Colon (tissue), 2 donors: ENCODE results near the gene PEF1.

Source experiments
- FAIRE-seq: peaks from 2 replicates; lab custom pipeline; 2012; peaks lifted over from hg19 to GRCh38; lab: Jason Lieb, UNC
- donor health status: control.
- donor health status: control.

The PEF1 gene

DNA sequence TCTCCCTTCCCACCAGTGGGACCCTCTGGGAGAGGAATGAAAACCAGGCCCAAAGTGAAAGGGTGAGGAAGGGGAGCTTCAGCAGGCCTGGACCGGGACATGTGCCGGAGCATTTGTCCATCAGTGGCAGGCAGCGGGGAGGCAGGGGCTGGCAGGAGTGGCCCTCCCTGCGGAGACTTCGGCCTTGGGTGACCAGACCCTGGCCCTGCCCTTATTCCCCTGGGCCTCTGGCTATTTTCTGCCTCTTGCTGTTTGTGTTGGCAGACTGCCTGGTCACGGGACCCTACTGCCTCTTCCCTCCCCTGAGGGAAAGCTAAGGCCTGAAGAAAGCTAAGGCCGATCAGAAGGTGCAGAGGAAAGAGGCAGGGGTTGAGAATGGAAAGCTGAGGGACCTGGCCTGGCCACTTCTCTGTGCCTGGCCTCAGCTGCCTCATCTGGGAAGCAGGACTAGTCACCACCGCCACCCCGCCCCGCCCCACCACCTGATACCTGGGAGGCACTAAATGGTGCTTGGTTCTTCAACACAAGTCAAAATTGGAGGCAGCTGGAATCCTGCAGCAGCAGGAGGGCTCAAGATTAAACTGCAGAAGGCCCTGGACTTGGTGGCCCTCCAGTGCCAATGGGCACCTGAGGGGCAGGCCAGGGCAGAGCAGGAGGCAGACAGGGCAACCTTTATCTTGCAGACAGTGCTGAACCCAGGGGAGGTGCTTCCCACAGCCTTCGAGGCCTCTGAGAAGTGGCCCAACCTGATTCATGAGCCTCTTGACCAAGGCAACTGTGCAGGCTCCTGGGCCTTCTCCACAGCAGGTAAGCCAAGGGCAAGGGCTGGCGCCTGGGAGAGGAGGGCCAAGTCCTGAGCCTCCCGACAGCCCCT, 60.4 kb downstream of the PEF1 start:
- FAIRE-seq = no peak

DNA sequence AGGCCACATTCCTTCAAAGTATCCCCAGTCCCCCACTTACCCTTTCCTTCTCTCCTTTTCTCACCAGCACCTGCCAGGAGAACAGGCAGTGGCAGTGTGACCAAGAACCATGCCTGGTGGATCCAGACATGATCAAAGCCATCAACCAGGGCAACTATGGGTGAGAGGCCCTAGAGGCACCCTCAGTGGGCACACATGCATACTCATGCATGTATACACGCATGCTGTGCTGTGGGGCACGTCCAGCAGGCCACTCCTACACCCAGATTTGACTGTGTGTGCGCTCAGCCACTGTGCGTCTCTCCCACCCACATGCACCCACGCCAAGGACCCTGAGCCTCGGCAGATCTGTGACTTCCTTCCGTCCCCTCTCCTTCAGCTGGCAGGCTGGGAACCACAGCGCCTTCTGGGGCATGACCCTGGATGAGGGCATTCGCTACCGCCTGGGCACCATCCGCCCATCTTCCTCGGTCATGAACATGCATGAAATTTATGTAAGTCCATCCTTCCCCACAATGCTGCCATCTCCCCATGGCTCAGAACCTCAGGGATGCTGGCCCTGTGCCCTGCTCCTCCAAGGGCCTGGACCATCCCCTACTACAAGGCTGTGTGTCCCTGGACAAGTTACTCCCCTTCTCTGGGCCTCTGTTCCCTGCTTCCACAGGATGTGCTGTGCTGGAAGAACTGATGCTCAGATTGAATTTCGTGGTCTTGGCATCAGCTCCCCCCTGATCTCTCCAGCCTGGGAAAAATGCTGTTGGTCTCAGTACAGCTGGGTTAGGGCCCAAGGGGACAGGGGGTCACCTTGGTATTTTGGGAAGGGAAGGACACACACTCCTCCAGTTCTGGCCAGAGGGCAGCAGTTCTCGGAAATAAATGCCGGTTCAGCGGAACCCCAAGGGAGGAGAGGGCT, 61.3 kb downstream of the PEF1 start:
- FAIRE-seq = no peak

DNA sequence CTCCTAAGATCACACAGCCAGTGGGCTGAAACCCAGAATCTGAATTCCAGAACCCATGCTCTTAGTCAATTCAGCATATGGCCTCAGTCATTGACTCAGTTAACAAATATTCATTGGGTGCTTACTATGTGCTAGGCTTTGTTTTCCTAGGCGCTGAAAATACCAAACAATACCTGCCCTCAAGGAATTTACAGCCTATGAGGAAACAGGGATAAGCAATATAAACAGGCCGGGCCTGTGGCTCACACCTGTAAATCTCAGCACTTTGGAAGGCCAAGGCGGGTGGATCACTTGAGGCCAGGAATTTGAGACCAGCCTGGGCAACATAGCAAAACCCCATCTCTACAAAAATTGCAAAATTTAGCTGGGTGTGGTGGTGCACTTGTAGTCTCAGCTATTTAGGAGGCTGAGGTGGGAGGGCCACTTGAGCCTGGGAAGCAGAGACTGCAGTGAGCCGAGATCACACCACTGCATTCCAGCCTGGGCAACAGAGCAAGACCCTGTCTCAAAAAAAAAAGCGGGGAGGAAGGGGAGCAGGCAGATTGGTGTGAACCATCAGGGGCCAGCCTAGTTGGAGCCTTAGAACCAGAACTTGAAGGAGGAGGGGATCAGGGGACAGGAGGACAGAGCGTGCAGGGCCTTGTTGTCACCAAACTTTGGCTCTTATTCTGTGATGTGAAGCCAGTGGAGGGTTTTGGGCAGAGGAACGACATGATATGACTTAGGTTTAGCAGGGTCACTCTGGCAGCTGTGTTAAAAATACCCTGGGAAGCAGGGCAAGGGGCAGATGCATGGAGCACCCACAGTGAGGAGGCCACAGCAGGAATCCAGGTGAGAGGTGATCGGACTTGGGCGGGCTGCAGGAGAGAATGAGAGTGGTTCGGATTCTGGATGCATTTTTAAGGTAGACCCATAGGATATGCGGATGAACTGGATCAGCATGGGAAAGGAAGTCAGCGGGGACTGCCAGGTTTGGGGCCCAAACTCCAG, 62.6 kb downstream of the PEF1 start:
- FAIRE-seq = no peak

DNA sequence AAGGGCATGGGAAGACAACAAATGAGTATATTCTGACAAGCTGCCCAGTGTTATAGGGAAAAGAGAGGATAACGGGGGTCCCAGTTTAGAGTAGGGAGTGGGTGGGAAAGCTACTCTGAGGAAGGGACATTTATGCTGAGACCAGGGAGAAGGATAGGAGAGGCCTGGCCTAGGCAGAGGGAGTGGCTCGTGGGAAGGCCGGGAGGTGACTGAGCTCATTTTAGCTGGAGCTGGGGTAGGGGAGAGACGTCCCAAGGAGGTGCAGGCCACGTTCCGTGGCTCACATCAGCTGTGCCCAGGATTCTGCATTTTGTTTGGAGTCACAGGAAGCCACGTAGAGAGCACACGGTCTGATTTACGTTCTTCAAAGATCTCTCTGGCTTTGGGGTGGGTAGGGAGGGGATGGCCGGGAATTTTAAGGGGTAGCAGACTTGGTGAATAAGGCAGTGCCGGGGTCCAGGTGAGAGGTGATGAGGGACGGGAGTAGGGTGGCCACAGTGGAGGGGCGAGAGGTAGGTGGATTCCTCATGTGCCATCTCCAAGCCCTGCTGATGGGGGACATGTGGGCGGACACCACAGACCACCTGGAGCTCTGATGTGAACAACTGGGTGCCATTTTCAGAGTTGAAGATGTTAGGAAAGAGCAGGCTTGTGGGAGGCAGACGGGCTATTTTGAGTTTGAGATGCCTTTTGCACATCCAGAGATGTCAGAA, 63.6 kb downstream of the PEF1 start:
- FAIRE-seq = no peak

DNA sequence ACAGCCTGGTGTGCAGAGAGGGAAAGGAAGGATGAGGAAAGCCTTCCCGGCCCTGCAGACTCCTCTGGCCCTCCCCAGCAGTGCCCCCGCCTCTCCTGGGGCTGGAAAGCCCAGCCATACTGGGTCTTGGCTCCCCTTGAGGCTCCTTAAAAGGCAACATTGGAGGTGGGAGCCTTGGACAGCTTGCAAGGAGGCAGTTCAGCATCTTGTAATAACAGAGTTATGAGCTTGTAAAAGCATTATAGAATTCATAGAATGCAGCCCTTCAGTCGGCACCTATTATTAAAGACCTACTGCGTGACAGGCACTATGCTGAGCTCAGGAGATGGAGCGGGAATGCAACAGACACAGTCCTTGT, 64.2 kb downstream of the PEF1 start:
- FAIRE-seq = no peak
